Measurements from ENCODE around the gene FAM53A. TPM values are rescaled to one million over a fixed set of nuclear protein-coding genes. Genes with fewer than 3 reads are reported as not detected.
"Not testable (repeated sequence)": the region's sequence is repeated elsewhere in the genome, so short reads cannot be mapped to it uniquely, and the experiment has no call there.

Gene FAM53A
- total RNA-seq, 1 experiment from 2014 or later = 2.4 TPM

DNA sequence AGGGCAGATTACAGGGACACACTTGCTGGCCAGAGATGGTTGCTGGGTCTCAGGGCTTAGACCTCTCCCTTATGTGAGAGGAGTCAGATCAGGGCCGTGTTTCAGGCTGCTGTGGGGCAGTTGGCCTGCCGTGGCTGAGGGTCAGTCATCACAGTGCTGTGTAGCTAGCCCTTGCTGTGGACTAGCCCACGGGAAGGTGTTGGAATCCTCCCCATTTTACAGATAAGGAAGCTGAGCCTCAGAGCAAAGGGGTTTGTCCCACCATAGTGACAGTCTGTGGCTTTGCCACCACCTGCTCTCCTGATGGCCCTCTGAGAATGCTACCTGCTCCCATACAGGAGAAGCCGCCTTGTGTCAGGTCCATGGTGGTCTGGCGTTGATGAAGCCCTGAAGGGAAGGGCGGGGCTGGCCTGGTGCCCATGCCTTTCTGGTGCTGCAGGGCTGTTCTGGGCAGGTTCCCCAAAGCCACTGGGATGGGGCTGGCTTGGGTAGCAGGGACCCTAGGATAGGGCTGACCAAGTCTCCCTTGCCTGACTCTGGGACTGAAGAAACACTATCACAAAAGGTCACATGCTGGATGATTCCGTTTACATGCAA lies 2.4 kb upstream of the FAM53A start:
- no peak for DNase-seq (ENCODE audit: low spot score)

DNA sequence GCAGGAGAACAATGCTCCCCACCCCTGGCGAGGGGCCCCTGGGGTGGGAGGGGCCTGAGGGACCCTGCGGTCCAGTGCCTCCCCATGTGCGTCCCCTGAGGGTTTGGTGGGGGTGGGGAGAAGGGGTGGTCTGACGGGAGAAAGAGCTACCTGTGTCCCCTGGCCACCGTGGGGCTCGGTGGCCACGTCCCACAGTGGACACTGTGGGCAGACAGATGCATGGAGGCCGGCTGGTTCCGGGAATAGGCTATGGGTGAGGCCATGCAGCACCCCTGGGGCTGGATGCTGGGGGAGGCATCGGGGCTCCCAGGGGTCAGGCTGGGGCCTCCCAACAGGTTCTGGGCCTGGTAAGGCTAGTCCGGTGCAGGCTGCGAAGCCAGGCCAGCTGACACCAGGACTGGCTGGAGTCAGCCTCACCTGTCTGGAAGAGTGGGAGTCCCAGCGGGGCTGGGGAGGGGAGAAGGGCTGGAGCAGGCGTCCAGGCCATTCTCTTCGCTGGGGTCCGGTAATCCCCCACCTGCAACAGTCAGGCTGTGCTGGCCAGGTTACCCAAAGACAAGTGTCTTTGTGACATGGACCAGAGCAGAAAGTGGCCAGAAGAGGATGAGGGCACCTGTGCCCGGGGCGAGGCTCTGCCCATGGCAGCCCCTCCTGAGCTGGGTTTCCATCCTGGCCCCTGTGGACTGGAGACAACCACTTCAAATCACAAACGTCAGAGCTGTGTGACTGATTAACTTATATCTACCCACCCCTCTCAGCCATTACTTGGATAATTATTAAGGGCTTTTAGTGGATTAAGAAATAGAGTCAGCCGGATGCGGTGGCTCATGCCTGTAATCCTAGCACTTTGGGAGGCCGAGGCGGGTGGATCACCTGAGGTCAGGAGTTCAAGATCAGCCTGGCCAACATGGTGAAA lies 1.4 kb upstream of the FAM53A start:
- DNase-seq (ENCODE audit: low spot score) = no peak

GRCh38 chr4:1684506-1685234 lies 557 bp upstream of the FAM53A start:
- peak; percentile 23 for DNase-seq (ENCODE audit: low spot score)

DNA sequence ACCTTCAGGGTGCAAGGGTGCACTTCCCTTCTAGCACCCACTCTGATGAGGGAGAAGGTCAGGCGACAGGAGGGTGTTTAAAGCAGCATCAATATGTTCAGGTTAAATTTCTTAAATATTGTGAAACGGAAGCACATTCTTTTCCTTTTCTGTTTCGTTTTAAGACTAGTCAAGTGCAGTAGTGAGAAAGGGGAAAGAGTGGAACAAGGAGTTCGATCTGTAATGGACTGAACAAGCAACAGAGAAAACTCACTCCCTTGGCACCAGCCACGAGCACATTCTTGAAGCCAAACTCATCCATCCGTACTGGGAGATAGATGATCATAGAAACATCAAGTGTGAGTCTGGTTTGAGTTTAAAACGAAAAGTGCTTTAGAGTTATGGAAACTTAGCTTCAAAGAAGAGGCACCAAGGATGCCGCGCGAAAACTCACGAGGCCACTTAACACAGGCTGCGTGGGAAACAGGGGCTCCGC lies 815 bp downstream of the FAM53A start:
- no peak for DNase-seq (ENCODE audit: low spot score)

DNA sequence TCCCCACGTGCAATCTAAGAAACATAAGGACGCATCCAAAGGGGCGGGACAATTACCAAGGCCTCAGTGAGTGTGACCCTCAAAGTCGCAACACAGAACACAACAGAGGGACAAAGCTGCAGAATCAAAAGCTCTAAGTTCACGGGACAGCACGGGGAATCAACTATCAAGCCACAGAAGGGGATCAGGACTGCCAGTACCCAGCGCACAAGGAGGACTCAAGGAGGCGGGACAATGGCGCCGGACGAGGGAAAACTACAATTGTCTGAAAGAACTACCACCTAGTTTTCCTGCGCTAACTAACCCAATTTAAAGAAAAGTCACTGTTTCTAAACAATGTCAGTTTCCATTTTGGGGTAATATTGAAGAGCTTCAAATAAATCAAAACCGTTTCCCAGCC lies 1.3 kb downstream of the FAM53A start:
- DNase-seq (ENCODE audit: low spot score) = no peak

DNA sequence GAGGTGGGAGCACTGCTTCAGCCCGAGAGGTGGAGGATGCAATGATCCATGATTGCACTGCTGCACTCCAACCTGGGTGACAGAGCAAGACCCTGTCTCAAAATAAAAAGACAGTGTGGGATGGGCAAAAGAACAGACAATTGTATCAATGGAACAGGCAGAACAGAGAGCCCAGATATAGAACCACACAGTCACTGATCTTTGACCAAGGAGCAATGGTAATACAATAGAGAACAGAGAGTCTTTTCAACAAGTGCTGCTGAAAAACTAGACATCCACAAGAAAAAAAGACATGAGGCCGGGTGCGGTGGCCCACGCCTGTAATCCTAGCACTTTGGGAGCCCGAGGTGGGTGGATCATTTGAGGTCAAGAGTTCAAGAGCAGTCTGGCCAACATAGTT lies 5.9 kb downstream of the FAM53A start:
- DNase-seq (ENCODE audit: low spot score) = no peak

DNA sequence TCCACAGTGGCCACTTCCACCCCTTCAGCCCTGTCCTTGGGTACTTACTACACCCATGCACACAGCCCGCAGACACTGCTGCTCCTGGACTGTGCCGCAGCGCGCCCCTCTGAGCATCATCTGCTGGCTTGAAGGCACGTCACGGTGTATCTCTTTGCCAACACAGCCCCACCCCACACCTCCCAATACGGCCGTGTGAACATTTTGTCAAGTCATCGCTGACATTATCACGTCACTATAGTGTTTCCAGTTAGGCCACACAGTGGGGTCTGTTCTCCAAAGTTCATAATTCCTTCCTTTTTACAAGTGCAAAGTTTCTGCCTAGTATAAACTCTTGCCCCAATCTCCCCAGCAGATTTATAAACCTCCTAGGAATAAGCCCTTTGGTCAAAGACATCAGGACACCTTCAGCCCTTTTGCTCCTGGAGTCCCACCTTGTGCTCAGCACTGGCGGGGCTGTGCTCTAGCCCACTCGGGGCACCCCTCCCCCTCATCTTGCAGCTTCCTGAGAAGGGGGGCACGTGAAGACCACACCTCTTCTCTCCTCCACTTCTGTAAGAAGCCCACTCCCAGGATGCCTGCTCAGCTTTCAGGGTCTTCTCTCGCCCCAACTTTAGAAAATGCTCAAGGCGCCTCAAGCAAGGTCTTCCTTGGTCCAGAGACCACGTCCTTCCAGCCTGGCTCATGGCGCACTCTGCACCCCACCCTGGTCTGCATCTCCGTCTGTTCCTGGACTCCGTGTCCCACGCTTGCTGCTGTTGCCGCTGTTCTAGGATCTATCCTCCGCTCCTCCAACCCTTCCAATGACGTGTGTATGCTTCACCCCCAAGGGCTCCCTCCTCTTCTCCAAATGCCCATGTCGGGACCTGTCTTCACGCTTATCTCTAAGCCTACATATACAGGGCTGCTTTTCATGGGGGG lies 7.2 kb downstream of the FAM53A start:
- no peak for DNase-seq (ENCODE audit: low spot score)

DNA sequence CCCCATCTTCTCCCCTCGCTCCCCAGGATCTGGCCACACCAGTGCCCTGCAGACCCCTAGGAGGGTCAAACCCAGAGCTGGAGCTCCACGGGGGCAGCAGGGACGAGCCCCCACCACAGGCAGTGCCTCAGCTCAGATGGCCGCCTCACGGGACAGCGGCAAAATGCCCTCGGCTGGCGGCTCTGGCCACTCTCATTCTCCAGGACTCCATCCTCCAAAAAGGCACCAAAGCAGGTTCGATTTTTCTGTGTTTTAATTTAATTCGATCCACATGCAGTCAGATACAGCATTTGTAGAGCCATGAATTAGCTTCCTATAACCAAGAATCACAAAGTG lies 8.3 kb downstream of the FAM53A start:
- DNase-seq (ENCODE audit: low spot score) = no peak

GRCh38 chr4:1675136-1675801 lies 8.8 kb downstream of the FAM53A start:
- DNase-seq (ENCODE audit: low spot score) = no peak

DNA sequence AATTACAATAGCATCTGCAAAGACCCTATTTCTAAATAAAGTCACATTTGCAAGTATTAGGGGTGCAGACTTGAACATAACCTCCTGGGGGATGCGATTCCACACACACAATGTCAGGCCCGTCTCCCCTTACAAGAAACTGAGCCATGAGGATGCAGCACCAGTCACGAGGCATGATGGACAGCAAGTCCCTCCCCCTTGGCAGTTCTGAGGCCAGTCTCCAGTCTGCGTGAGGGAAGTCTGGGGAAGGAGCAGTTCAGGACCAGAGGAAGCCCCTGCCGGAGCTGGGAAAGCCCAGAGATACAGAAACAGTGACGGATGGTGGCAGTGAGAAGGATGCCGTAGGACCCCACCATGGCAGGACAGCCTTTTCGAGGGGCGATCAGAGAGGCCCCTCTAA lies 9.4 kb downstream of the FAM53A start:
- no peak for DNase-seq (ENCODE audit: low spot score)

DNA sequence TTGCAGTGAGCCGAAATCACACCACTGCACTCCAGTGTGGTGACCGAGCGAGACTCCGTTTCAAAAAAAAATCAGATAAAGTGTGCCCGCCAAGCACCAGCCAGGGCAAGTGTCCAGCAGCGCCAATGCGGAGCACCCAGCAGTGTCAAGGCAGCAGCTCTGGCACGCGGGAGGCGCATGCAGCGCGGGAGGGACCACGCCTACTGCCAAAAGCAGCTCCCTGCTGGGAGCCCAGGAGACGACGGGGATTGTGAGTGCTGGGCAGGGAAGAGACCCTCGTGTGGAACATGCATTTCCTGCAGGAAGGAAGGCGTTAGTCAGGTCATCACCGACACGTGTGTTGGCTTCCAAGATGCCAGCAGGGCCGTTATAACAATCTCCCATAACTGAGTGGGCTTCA lies 10.4 kb downstream of the FAM53A start:
- no peak for DNase-seq (ENCODE audit: low spot score)

DNA sequence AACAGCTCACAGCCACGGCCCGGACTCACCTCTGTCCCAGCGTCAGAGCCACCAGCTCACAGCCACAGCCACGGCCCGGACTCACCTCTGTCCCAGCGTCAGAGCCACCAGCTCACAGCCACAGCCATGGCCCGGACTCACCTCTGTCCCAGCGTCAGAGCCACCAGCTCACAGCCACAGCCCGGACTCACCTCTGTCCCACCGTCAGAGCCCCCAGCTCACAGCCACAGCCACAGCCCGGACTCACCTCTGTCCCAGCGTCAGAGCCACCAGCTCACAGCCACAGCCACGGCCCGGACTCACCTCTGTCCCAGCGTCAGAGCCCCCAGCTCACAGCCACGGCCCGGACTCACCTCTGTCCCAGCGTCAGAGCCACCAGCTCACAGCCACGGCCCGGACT lies 13.1 kb downstream of the FAM53A start:
- DNase-seq (ENCODE audit: low spot score) = not testable (repeated sequence)

- DNase-seq (ENCODE audit: low spot score) = no peak
These were observed 13.8 kb downstream of the FAM53A start for GRCh38 chr4:1670279-1670678.

DNA sequence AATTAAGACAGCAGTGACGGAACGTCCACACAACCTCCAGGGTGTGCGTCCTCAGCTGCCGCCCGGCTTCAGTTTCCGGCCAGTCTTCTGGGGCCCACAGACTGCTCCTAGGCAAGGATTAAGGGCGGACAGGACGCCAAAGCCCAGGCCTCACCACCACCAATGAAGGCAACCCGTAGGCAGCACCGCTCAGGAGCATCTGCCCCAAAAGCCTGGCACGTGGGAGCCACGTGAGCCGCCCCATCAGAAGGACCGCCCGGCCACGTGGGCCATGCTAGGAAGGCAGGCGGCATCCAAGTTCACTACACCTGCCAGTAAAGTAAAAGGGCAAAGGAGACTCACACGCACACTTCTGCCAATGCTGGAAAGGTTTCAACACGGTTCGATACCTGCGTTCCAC lies 14.3 kb downstream of the FAM53A start:
- DNase-seq (ENCODE audit: low spot score) = no peak

GRCh38 chr4:1669270-1669669 lies 14.8 kb downstream of the FAM53A start:
- DNase-seq (ENCODE audit: low spot score) = no peak

GRCh38 chr4:1668488-1668840 lies 15.6 kb downstream of the FAM53A start:
- no peak for DNase-seq (ENCODE audit: low spot score)

DNA sequence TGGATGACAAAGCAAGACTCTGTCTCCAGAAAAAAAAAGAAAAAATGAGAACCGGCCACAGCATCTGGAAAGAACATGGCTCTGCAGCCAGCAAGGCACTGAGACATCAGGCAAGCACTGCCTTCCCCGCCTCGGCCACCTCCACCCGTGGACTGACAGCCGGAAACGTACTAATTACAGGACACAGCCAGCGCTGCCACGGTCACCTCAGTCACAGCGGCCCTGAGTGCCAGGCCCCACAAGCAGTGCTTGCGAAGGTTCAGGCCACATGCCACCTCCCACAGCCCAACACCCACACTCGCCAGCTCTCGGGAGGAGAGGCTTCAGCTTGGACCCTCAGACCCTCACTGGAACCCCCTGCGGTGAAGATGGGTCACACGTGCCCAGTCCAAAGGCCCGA lies 16.8 kb downstream of the FAM53A start:
- DNase-seq (ENCODE audit: low spot score) = no peak

DNA sequence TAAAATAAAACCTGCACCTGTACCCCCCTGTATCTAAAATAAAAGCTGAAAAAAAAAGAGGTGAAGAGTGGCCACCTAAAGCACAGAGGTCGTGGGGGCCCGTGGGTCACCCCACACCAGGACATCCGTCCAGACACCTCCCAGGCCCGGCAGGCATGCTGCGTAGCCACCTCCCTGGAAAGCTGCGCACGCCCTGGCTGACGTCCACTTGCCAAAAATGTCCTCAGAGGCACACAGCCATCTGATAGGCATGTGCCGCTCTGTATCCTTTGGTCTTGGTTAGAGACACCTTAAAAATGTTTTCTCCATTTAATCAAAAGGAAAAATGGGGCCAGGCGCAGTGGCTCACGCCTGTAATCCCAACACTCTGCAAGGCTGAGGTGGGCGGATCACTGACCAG lies 17.7 kb downstream of the FAM53A start:
- DNase-seq (ENCODE audit: low spot score) = no peak

DNA sequence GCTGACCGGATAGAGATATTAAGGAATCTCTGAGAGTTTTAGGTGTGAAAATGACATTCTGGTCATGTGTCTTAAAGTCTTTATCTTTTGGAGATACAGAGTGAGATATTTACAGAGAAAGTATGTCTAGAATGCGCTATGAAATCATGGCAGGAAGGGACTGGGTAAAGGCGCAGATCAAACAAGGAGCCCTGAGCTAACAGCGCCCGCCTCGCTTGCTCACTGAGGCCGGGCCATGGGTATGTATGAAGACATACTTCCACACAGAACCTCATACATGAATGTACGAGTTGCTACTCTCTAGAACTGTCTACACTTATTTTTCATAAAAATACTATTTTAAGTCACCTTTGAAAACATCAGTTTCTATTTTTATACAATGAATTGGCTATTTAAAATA lies 20.0 kb downstream of the FAM53A start:
- no peak for DNase-seq (ENCODE audit: low spot score)

- DNase-seq (ENCODE audit: low spot score) = no peak
These were observed 20.6 kb downstream of the FAM53A start for GRCh38 chr4:1663549-1663948.

DNA sequence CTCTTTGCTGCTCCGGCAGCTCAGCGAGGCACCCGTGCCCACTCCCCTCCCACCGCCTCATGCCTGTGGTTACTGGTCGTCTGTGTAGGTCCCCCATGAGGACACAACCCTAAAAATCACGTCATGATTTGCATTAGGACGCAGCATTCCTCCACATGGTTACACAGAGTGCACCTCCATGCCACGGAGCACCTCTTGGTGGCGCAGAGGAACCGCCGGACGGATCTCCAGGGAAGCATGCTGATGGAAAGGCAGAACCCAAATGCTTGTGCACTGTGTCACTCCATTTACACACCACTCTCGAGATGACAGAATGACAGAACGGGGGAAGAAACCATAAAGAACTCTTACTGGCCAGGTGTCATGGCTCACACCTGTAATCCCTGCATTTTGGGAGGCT lies 22.4 kb downstream of the FAM53A start:
- no peak for DNase-seq (ENCODE audit: low spot score)
